ENCODE measurements around the gene RARRES2. TPM values are rescaled to one million over a fixed set of nuclear protein-coding genes. Genes with fewer than 3 reads are reported as not detected.

RARRES2 gene
- total RNA-seq, 1 donor from 2014 or later, result 259 TPM

GRCh38 chr7:150337659-150338081 is 3.8 kb downstream of the RARRES2 start:
- Histone ChIP-seq H3K36me3 (peaks cover 4% of the 10 kb centered on the region), H3K9me3 (no peaks in the 10 kb centered on the region), H3K4me1 (peaks cover 7% of the 10 kb centered on the region), H3K27me3 (peaks cover 18% of the 10 kb centered on the region), H3K4me3 (no peak overlapping the region), H3K27ac (no peak overlapping the region)
- TF ChIP-seq CTCF (IDR thresholded peaks at IDR 0.05), result no peak
- DNase-seq (peak; percentile 56), ATAC-seq (no peak)
- intact Hi-C loops (cut with DNase I), result no loop called here

- peaks cover 18% of the 10 kb centered on the region for H3K27me3 ChIP-seq
- H3K27ac ChIP-seq, result no peak overlapping the region
- no peak for TF ChIP-seq CTCF (IDR thresholded peaks at IDR 0.05)
- DNase-seq (peak; percentile 63), ATAC-seq (no peak)
- peaks cover 4% of the 10 kb centered on the region for H3K36me3 ChIP-seq
- no peak overlapping the region for H3K4me3 ChIP-seq
- peaks cover 7% of the 10 kb centered on the region for H3K4me1 ChIP-seq
- H3K9me3 ChIP-seq, result no peaks in the 10 kb centered on the region
- intact Hi-C loops (cut with DNase I), result no loop called here
Measured at GRCh38 chr7:150337179-150337578, 4.2 kb downstream of the RARRES2 start.

DNA sequence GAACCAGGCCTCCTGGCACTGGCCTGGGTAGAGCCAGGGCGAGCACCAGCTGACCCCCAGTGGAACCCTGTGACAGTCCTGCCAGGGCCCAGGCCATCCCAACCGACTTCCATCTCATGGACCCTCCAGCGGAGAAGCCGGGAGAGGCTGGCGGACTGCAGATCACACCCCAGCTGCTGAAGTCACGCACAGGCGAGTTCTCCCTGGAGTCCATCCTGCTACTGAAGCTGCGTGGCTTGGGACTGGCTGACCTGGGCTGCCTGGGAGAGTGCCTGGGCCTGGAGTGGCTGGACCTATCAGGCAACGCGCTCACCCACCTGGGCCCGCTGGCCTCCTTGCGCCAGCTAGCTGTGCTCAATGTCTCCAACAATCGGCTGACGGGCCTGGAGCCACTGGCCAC is 4.7 kb downstream of the RARRES2 start:
- no peak for TF ChIP-seq CTCF (IDR thresholded peaks at IDR 0.05)
- H3K27me3 ChIP-seq, result peaks cover 17% of the 10 kb centered on the region
- intact Hi-C loops (cut with DNase I), result no loop called here
- no peaks in the 10 kb centered on the region for H3K9me3 ChIP-seq
- ATAC-seq (no peak), DNase-seq (no peak)
- H3K27ac ChIP-seq, result no peak overlapping the region
- H3K36me3 ChIP-seq, result peaks cover 4% of the 10 kb centered on the region
- no peak overlapping the region for H3K4me3 ChIP-seq
- H3K4me1 ChIP-seq, result peaks cover 7% of the 10 kb centered on the region

GRCh38 chr7:150335774-150336112 is 5.7 kb downstream of the RARRES2 start:
- H3K4me3 ChIP-seq, result no peak overlapping the region
- DNase-seq (peak; percentile 33), ATAC-seq (no peak)
- peaks cover 7% of the 10 kb centered on the region for H3K4me1 ChIP-seq
- H3K27me3 ChIP-seq, result peaks cover 7% of the 10 kb centered on the region
- H3K27ac ChIP-seq, result peak overlapping the region; percentile 66
- peaks cover 4% of the 10 kb centered on the region for H3K36me3 ChIP-seq
- intact Hi-C loops (cut with DNase I), result no loop called here
- no peaks in the 10 kb centered on the region for H3K9me3 ChIP-seq
- TF ChIP-seq CTCF (IDR thresholded peaks at IDR 0.05), result no peak

- peak overlapping the region; percentile 66 for H3K27ac ChIP-seq
- peaks cover 4% of the 10 kb centered on the region for H3K36me3 ChIP-seq
- no peak overlapping the region for H3K4me3 ChIP-seq
- peaks cover 2% of the 10 kb centered on the region for H3K27me3 ChIP-seq
- ATAC-seq (peak; percentile 1), DNase-seq (no peak)
- peaks cover 6% of the 10 kb centered on the region for H3K4me1 ChIP-seq
- no peak for TF ChIP-seq CTCF (IDR thresholded peaks at IDR 0.05)
- no peaks in the 10 kb centered on the region for H3K9me3 ChIP-seq
- intact Hi-C loops (cut with DNase I), result no loop called here
Measured at GRCh38 chr7:150335108-150335773, 6.2 kb downstream of the RARRES2 start.

- H3K27ac ChIP-seq, result no peak overlapping the region
- no peaks in the 10 kb centered on the region for H3K9me3 ChIP-seq
- DNase-seq (no peak), ATAC-seq (no peak)
- H3K36me3 ChIP-seq, result peaks cover 7% of the 10 kb centered on the region
- H3K4me1 ChIP-seq, result peaks cover 10% of the 10 kb centered on the region
- TF ChIP-seq CTCF (IDR thresholded peaks at IDR 0.05), result no peak
- intact Hi-C loops (cut with DNase I), result no loop called here
- H3K4me3 ChIP-seq, result no peak overlapping the region
- no peaks in the 10 kb centered on the region for H3K27me3 ChIP-seq
Measured at GRCh38 chr7:150334108-150334507, 7.3 kb downstream of the RARRES2 start.

All from upper lobe of right lung (tissue), 1 donor.